Activated CD8-positive, alpha-beta memory T cell treated with anti-CD3 and anti-CD28 coated beads, Interleukin-2, amount 50 U/mL, for 48 hours (primary cell): ENCODE results near the gene BTBD19.
"Not testable (repeated sequence)": the region's sequence is repeated elsewhere in the genome, so short reads cannot be mapped to it uniquely, and the experiment has no call there.

Source experiments
- DNase-seq: peaks from one replicate; pipeline ENCODE4 v3.0.0-alpha.2; 2020

The BTBD19 gene

GRCh38 chr1:44829506-44830384 lies 21.4 kb downstream of the BTBD19 start:
- no peak for DNase-seq

GRCh38 chr1:44830900-44831304 lies 22.6 kb downstream of the BTBD19 start:
- no peak for DNase-seq

GRCh38 chr1:44831516-44831915 lies 23.2 kb downstream of the BTBD19 start:
- DNase-seq = no peak

DNA sequence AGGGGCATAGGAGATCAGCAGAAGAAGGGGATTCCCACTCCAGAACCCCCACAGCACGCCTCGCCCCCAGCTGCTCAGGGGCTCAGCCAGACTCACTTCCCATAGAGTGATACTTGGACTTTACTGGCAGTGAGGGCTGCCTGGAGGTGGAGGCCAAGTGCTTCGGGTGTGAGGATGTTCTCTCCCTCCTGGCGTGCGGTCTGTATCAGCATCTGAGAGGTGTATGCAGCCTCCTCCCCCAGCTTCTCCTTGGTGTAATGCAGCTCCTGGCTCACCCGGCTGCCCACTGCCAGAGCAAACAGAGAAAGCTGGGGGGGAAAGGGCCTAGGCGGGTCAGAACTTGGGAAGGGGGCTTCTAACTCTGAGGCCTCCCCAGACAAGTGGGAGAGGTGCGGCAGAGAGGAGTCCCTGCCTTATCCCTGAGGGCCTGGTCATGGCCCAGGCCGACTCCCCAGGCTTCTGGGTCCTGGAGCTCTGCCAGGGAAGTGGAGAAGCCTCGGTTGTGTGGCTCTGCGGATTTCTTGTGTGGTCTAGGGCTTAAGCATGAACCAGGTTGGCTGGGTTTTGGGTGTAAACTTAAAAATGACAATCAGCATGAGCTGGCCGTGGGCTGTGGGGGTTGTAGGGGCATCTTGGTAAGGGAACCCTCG lies 23.9 kb downstream of the BTBD19 start:
- no peak for DNase-seq

DNA sequence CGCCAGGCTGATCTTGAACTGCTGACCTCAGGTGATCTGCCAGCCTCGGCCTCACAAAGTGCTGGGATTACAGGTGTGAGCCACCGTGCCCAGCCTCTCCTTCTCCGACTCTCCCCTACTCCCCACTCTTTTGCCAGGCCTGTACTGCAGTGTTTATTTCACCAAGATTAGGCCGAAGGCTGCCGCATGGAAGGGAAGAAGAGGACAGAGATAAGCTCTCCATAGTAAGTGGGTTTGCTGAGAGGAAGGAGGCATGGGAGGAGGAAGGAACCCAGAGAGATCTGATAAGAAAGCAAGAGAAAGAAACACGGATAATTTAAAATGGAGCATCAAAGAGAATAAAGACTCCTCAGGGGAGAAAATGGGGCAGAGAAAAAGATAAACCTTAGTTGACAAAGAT lies 26.0 kb downstream of the BTBD19 start:
- DNase-seq = no peak

DNA sequence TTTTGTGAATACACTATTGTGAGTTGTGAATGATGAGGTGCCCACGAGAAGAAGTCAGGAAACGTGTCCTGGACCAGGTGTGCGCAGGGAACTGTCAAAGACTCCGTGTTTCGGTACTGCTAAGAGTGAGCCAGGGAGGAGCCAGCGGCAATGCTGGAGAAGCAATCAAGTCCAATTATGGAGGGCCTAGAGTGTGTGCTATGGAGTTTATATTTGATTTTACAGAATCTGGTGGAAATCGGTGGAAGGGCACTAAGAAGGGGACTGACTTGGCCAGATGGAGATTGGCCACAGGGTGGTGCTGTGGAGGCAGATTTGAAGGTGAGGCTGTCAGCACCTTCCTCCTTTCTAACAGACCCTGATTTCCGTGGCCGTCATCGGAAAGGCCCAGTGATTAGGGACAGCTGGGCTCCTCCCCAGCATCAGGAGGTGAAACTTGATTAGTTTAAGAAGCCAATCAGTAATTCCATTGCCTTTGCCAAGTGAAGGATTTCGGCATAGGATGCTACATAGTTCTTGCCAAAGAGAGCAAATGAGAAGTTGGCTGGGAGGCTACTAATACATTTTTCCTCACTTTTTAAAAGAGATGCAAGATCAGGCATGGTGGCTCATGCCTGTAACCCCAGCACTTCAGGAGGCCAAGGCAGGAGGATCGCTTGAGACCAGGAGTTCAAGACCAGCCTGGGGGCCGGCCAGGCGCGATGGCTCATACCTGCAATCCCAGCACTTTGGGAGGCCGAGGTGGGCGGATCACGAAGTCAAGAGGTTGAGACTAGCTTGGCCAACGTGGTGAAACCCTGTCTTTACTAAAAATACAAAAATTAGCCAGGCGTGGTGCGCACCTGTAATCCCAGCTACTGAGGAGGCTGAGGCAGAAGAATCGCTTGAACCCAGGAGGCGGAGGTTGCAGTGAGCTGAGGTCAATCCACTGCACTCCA lies 27.7 kb downstream of the BTBD19 start:
- DNase-seq = peak; percentile 92

- DNase-seq = not testable (repeated sequence)
Measured at GRCh38 chr1:44838294-44838693, 30.0 kb downstream of the BTBD19 start.

GRCh38 chr1:44839576-44839975 lies 31.3 kb downstream of the BTBD19 start:
- no peak for DNase-seq

GRCh38 chr1:44842486-44842861 lies 34.2 kb downstream of the BTBD19 start:
- no peak for DNase-seq

DNA sequence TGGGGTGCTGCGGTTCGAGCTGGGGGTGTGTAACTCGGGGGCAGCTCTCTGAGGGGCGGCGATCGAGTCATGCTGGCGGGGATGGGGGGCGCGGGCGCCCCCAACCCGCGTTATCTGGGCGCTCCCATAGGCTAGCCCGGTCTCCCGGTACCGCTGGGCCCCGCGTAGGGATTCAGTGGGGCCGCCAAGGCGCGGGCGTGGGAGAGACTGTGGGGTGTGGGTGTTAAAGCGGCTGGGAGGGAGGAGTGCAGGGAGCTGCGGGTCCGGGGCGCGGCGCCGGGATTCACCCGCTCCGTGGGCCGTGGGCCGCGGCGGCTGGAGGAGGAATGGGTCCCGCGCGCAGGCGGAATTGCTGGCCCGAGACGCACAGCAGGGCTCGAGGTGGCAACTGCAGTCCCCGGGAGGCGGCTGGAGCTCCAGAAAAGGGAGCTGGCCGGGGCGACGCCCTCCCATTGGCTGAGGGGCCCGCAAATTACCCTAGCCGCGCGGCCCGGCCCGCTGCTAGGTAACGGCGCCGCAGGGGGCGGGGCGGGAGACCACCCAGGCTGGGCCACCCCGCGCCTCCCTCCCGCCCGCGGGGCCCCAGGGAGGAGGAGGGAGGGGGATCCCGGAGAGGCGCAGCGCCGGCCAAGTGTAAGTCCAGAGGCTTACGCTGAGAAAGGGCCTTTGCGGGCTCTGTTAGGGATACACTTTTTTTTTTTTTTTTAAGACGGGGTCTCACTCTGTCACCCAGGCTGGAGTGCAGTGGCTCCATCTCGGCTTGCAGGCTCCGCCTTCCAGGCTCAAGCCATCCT lies 34.7 kb downstream of the BTBD19 start, which contains the start of gene PTCH2:
TSS of gene PTCH2 (minus strand) at position 392 of the 794 bp plus-strand sequence. CDS start at position 71, 321 bp downstream.
- DNase-seq = peak; percentile 67

DNA sequence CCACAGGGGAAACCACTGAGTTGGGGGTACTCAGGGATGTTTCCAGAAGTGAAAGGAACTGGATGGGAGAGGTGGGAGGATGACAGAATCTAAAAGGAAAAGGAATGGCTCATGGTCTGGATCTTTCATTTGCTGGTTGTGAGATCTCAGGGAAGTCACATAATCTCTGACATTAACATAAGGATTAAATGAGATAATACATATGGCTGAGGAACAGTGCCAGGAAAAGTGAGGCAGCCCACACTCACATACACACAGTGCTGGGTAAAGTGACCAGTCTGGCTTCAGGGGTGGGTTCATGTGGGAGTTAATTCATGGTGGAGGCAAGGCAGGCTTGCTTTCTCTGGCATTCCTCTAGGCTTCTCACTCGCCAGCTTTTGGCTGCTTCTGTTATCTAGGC lies 38.7 kb downstream of the BTBD19 start:
- DNase-seq = no peak

- DNase-seq = no peak
Measured at GRCh38 chr1:44847845-44848244, 39.5 kb downstream of the BTBD19 start.

- no peak for DNase-seq
Measured at GRCh38 chr1:44848456-44849181, 40.3 kb downstream of the BTBD19 start.

- no peak for DNase-seq
Measured at GRCh38 chr1:44849575-44850132, 41.3 kb downstream of the BTBD19 start.

DNA sequence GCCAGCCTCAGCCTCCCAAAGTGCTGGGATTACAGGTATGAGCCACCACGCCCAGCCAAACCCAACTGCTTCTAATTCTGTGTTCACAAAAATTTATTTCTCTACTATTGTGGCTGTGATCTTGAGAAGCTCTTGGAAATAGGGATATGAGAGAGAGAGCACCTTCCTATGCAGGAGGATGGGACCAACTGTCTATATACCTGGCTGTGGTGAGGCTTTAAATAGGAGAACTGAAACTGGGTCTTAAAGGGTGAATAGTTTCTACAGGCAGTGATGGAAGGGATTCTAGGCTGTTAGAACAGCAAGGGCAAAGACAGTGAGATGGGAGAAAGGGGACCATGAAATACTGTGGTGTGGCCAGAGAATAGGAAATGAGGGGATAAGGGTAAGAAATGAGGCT lies 43.0 kb downstream of the BTBD19 start:
- no peak for DNase-seq

DNA sequence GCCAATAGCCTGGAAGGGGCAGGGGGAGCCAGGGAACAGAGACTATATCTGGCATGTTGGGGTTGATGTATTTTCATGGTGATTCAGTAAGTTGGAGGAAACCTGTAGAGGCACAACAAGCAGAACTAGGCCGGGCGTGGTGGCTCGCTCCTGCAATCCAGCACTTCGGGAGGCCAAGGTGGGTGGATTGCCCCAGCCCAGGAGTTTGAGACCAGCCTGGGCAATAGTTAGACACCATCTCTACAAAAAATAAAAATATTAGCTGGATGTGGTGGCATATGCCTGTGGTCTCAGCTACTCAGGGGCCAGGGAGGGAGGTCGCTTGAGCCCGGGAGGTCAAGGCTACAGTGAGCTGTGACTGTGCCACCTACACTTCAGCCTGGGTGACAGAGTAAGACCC lies 44.9 kb downstream of the BTBD19 start:
- DNase-seq = no peak

- no peak for DNase-seq
Measured at GRCh38 chr1:44854970-44855369, 46.6 kb downstream of the BTBD19 start.

DNA sequence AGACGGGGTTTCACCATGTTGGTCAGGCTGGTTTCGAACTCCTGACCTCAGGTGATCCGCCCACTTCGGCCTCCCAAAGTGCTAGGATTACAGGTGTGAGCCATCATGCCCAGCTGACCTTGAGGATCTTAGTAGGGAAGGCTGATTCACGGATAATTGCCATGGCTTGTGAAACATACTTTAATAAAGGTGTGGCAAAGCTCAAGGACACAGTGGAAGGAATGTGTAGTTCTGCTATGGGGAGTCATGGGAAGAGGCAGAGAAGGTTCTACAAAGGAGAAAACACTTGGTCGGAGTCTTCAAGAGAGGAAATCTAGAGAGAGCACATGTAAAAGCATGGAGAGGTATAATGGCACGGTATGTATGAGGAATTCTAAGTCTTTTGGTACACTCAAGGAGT lies 47.4 kb downstream of the BTBD19 start:
- DNase-seq = no peak

- no peak for DNase-seq
Measured at GRCh38 chr1:44857446-44857845, 49.1 kb downstream of the BTBD19 start.

- no peak for DNase-seq
Measured at GRCh38 chr1:44860331-44860730, 52.0 kb downstream of the BTBD19 start.

GRCh38 chr1:44860891-44861425 lies 52.6 kb downstream of the BTBD19 start:
- DNase-seq = no peak
